Hypothalamus (tissue), 51 donors: ENCODE results near the gene TEN1.

Source experiments
- DNase-seq, 51 donors: peaks; one replicate each; lab custom pipeline; 2025; lab: John Stamatoyannopoulos, UW

The TEN1 gene

DNA sequence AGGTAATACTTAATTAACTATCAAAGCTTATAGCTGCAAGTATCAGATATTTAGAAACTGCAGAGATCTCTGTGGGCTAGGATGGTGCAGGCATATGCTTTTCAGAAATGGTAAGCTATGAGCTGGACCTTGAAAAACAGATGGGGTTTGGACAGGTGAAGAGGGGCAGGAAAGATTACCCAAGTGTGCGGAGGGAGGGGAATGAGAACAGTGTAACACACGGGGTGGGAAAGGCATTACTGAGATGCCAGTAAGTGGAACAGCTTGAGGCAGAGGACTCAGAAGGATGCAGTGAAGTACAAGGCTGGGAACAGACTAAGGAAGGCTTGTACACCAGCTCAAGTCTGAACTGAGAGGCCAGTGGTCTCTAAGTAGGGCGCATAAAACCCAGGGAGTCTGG is 70.2 kb downstream of the TEN1 start:
- DNase-seq = no peak

DNA sequence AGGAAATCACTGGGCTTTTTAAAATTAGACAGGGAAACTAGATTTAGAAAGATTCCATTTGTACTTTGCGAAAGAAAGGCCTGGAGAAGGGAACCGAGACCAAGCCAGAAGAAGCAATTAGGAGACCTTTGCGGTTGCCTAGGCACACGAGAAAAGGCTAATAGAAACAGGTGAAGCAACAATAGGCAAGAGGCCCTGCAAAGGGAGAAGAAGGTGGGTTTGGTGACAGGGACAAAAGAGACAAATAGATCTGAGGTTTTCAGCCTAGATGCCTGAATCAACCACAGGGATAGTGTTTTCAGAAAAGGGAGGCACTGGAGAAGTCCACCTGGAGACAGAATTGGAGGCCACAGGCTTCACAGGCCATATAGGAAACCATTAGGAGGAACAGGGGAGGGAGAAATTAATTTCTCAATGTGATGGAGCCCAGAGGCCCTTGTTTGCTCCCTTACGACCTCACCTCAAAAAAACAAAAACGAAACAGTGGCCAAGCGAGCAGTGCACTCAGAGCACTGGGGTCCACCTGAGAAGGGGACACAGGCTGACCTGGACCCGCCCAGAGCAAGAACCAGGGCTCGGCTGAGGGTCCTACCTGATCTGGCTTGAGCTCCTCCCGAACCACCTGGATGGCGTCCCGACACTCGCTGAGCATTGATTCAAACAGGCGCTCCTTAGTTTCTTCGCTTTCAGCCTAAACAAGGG is 70.9 kb downstream of the TEN1 start:
- DNase-seq = no peak
